Upper lobe of right lung (tissue), 1 donor: ENCODE data around the gene GREM2. TPM values are rescaled to one million over a fixed set of nuclear protein-coding genes. Genes with fewer than 3 reads are reported as not detected.

Source experiments
- ATAC-seq: fragments of 200-7000 bp; cut with Tn5 transposase; one replicate; pipeline ENCODE4 v1.9.1; 2020; ENCODE audit warnings: mild to moderate bottlenecking, moderate library complexity
- DNase-seq: peaks from one replicate; pipeline ENCODE4 v3.0.0-alpha.2; 2020
- H3K27ac ChIP-seq: fragments of 200-600 bp; one replicate; pipeline ENCODE4 v1.8.0; 2022
- H3K27me3 ChIP-seq: fragments of 200-600 bp; one replicate; pipeline ENCODE4 v1.8.0; 2022; ENCODE audit warnings: mild to moderate bottlenecking
- H3K36me3 ChIP-seq: fragments of 200-600 bp; one replicate; pipeline ENCODE4 v1.8.0; 2022
- H3K4me1 ChIP-seq: fragments of 200-600 bp; one replicate; pipeline ENCODE4 v1.8.0; 2022
- H3K4me3 ChIP-seq: fragments of 200-600 bp; one replicate; pipeline ENCODE4 v1.8.0; 2022; ENCODE audit warnings: mild to moderate bottlenecking
- H3K9me3 ChIP-seq: fragments of 200-600 bp; one replicate; pipeline ENCODE4 v1.8.0; 2022
- intact Hi-C: fragments of 100-400 bp; cut with DNase I; formaldehyde crosslinking; loops from one replicate; pipeline ENCODE4 v1.11.0; 2022
- total RNA-seq: library from RNA; stranded (reverse); fragmentation: NEBNext Ultra II Directional; extraction: Animal tissue kit (Norgen Biotek cat#: 25700); gene quantifications from one replicate; pipeline ENCODE4 v1.2.1, GENCODE V29; 2021
- TF ChIP-seq, protein P1 (sequence below): fragments of 200-600 bp; IDR thresholded peaks from one replicate; pipeline ENCODE4 v1.8.0; 2022; ENCODE audit warnings: antibody characterized with exemption
- donor health status: DM: no; HTN: yes; CAD: no; lungs with severe emphysema.

GREM2 gene
- total RNA-seq, 1 donor from 2014 or later, result 0.64 TPM

DNA sequence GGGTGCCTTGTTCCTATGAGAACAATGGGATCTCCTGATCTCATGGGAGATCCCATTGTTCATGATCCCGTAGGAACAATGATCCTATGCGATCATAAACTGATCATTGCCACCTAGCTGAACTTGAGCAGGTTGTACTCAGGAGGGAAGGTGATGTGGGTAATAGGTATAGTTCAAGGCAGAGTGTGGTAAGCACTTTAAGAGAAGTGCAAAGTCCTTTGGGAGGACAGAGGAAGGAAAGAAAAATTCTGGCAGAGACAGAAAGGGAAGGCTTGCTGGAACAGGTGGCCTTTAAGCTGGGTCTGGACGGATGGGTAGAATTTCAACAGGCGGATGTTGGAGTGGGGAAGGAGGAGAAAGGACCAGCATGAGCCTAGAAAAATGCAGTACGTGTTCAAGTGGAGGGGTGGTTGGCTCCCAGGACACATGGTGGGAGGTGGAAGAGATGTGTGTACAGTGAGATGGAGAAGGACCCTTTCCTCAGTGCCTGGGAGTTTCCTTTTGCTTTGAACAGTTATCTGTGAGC lies 22.3 kb downstream of the GREM2 start:
- no peaks in the 10 kb centered on the region for H3K36me3 ChIP-seq
- no peak overlapping the region for H3K4me3 ChIP-seq
- H3K27me3 ChIP-seq, result no peaks in the 10 kb centered on the region
- no peak overlapping the region for H3K27ac ChIP-seq
- ATAC-seq (no peak), DNase-seq (no peak)
- intact Hi-C loops, result no loop called here
- H3K4me1 ChIP-seq, result no peaks in the 10 kb centered on the region
- H3K9me3 ChIP-seq, result no peaks in the 10 kb centered on the region
- TF ChIP-seq, protein P1, sequence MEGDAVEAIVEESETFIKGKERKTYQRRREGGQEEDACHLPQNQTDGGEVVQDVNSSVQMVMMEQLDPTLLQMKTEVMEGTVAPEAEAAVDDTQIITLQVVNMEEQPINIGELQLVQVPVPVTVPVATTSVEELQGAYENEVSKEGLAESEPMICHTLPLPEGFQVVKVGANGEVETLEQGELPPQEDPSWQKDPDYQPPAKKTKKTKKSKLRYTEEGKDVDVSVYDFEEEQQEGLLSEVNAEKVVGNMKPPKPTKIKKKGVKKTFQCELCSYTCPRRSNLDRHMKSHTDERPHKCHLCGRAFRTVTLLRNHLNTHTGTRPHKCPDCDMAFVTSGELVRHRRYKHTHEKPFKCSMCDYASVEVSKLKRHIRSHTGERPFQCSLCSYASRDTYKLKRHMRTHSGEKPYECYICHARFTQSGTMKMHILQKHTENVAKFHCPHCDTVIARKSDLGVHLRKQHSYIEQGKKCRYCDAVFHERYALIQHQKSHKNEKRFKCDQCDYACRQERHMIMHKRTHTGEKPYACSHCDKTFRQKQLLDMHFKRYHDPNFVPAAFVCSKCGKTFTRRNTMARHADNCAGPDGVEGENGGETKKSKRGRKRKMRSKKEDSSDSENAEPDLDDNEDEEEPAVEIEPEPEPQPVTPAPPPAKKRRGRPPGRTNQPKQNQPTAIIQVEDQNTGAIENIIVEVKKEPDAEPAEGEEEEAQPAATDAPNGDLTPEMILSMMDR, result no peak

DNA sequence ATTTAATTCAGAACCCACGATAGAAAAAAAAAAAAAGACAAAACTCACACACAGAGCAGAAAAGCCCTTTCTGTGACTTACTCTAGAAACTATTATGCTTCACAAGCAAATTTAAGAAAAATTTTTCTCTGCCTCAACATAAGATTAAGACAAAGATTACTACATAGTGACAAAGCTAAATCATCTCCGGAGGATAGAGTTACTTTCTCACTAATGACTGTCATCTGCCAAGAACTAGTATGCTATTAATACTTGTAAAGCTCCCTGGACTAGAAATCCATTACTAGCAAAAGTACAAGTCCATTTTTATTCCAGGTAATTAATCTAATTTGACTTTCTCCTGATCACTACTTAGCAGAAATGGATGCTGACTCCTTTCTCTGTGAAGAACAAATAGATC lies 25.9 kb downstream of the GREM2 start:
- Histone ChIP-seq H3K27ac (no peak overlapping the region), H3K4me1 (no peaks in the 10 kb centered on the region), H3K36me3 (no peaks in the 10 kb centered on the region), H3K9me3 (no peaks in the 10 kb centered on the region), H3K27me3 (no peaks in the 10 kb centered on the region), H3K4me3 (no peak overlapping the region)
- ATAC-seq (no peak), DNase-seq (no peak)
- intact Hi-C loops, result no loop called here
- TF ChIP-seq, protein P1, result no peak

DNA sequence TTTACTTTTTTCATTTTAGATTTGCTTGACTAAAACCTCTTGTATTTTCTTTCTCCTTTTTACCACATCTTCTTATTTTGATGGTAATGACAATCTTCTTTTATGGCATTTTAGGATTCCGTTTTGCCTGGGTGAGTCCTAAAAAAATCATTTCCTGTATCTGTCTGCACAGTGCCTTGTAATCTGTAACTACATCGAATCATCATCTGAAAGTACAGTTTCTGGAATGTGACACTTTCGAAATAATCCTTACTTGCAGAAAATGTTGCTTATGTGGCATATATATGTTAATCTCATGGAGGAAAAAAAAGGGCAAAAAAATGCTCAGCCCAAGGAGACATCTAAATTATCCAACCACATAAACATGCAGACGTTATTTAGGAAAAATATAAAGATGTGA lies 29.0 kb downstream of the GREM2 start:
- TF ChIP-seq, protein P1, result no peak
- Histone ChIP-seq H3K27ac (no peak overlapping the region), H3K9me3 (no peaks in the 10 kb centered on the region), H3K36me3 (no peaks in the 10 kb centered on the region), H3K4me1 (no peaks in the 10 kb centered on the region), H3K27me3 (no peaks in the 10 kb centered on the region), H3K4me3 (no peak overlapping the region)
- ATAC-seq (no peak), DNase-seq (no peak)
- intact Hi-C loops, result no loop called here

DNA sequence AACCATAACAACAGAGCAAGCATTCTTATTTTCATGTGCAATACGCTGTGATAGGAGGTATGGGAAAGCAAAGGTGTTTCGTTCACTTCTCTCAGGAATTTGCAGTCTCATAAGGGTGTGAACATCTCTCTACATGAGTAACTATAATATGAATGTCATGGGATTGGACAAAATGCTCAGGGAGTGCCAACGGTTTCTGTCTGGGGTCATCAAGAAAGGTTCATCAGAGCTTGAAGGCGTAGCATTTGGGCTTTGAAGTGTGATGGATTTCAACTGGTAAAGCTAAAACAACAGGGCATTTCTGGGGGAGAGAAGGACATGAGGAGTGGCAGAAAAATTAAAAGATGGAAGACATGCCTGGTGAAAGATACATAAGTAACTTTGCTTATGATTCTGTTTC lies 32.4 kb downstream of the GREM2 start:
- intact Hi-C loops, result no loop called here
- H3K36me3 ChIP-seq, result no peaks in the 10 kb centered on the region
- no peak overlapping the region for H3K27ac ChIP-seq
- TF ChIP-seq, protein P1, result no peak
- H3K4me3 ChIP-seq, result no peak overlapping the region
- ATAC-seq, result no peak
- no peaks in the 10 kb centered on the region for H3K9me3 ChIP-seq
- H3K27me3 ChIP-seq, result no peaks in the 10 kb centered on the region
- DNase-seq, result no peak
- H3K4me1 ChIP-seq, result no peaks in the 10 kb centered on the region

DNA sequence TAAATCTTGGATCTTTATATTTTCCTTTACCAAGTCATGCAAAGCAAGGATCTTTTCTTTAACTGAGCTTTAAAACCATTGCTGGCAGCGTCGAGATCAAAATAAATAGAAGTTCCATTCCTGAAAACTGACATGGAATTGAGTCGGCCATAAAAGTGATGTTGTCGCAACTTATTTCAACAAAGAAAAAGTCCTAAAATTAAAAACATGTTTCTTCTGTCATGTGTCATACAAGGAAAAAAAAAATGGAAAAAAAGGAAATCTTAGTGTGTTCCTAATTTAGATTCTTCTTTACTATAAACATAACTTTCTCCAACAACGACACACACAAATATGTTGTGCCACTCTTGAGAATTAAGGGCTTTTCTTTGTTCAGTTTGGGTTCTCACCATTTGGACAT lies 34.9 kb downstream of the GREM2 start:
- no peak overlapping the region for H3K4me3 ChIP-seq
- no peak overlapping the region for H3K27ac ChIP-seq
- TF ChIP-seq, protein P1, result no peak
- DNase-seq (no peak), ATAC-seq (no peak)
- no peaks in the 10 kb centered on the region for H3K27me3 ChIP-seq
- H3K4me1 ChIP-seq, result no peaks in the 10 kb centered on the region
- intact Hi-C loops, result no loop called here
- no peaks in the 10 kb centered on the region for H3K9me3 ChIP-seq
- H3K36me3 ChIP-seq, result no peaks in the 10 kb centered on the region
